ENCODE data around the gene NCAM1. TPM values are rescaled to one million over a fixed set of nuclear protein-coding genes. Genes with fewer than 3 reads are reported as not detected.

NCAM1 gene
- total and polyA plus RNA-seq, 8 donors, result 1.2 to 19.6 (median 3.6) TPM

GRCh38 chr11:113238721-113239120 is 277.5 kb downstream of the NCAM1 start:
- Histone ChIP-seq H3K36me3 (no peaks in the 10 kb centered on the region), H3K9me3 (no peaks in the 10 kb centered on the region), H3K27me3 (peaks cover 0 to 5% (median 0%) of the 10 kb centered on the region in 4 donors), H3K27ac (no peak overlapping the region), H3K4me3 (no peak overlapping the region), H3K4me1 (no peaks in the 10 kb centered on the region)
- ATAC-seq (no peak), FAIRE-seq (no peak), DNase-seq (no peak)
- intact Hi-C loops (cut with DNase I), result no loop called here
- TF ChIP-seq CTCF (IDR thresholded peaks at IDR 0.05), result no peak
- 74 to 92% methylated on average over 5 of the region's 5 CpGs for WGBS, 2 donors

- FAIRE-seq, result no peak
- intact Hi-C loops (cut with DNase I), result no loop called here
Observed at GRCh38 chr11:113240389-113240788, 279.2 kb downstream of the NCAM1 start.

GRCh38 chr11:113240790-113241635 is 279.8 kb downstream of the NCAM1 start:
- intact Hi-C loops (cut with DNase I), result no loop called here
- H3K9me3 ChIP-seq, result no peaks in the 10 kb centered on the region
- ATAC-seq (no peak), DNase-seq (no peak), FAIRE-seq (no peak)
- whole genome bisulfite sequencing, 2 donors, result 51 to 52% methylated on average over 12 of the region's 12 CpGs
- no peak overlapping the region for H3K4me3 ChIP-seq
- no peaks in the 10 kb centered on the region for H3K36me3 ChIP-seq
- no peaks in the 10 kb centered on the region for H3K4me1 ChIP-seq
- peaks cover 0 to 9% (median 0%) of the 10 kb centered on the region in 4 donors for H3K27me3 ChIP-seq
- no peak for TF ChIP-seq CTCF (IDR thresholded peaks at IDR 0.05)
- no peak overlapping the region for H3K27ac ChIP-seq

More at GRCh38 chr11:113240389-113240788, 279.2 kb downstream of the NCAM1 start:
- no peaks in the 10 kb centered on the region for H3K9me3 ChIP-seq
- H3K27ac ChIP-seq, result no peak overlapping the region
- no peak for TF ChIP-seq CTCF (IDR thresholded peaks at IDR 0.05)
- H3K36me3 ChIP-seq, result no peaks in the 10 kb centered on the region
- no peaks in the 10 kb centered on the region for H3K4me1 ChIP-seq
- peak in 1 of 4 donors; percentile 53 for ATAC-seq
- WGBS, 2 donors, result 11 to 15% methylated on average over 5 of the region's 5 CpGs
- H3K4me3 ChIP-seq, result no peak overlapping the region
- peak in 1 of 6 donors; percentile 7 for DNase-seq
- peaks cover 0 to 5% (median 0%) of the 10 kb centered on the region in 4 donors for H3K27me3 ChIP-seq

- Histone ChIP-seq H3K27ac (no peak overlapping the region), H3K9me3 (no peaks in the 10 kb centered on the region), H3K36me3 (no peaks in the 10 kb centered on the region), H3K4me1 (no peaks in the 10 kb centered on the region), H3K4me3 (no peak overlapping the region), H3K27me3 (peaks cover 0 to 10% (median 0%) of the 10 kb centered on the region in 4 donors)
- WGBS, 2 donors, result 91 to 92% methylated on average over 4 of the region's 4 CpGs
- TF ChIP-seq CTCF (IDR thresholded peaks at IDR 0.05), result no peak
- FAIRE-seq (no peak), DNase-seq (no peak), ATAC-seq (no peak)
- intact Hi-C loops (cut with DNase I), result no loop called here
Observed at GRCh38 chr11:113241636-113242054, 280.4 kb downstream of the NCAM1 start.

GRCh38 chr11:113242060-113242459 is 280.8 kb downstream of the NCAM1 start:
- ATAC-seq (no peak), FAIRE-seq (no peak), DNase-seq (no peak)
- H3K4me3 ChIP-seq, result no peak overlapping the region
- intact Hi-C loops (cut with DNase I), result no loop called here
- no peak overlapping the region for H3K27ac ChIP-seq
- no peak for TF ChIP-seq CTCF (IDR thresholded peaks at IDR 0.05)
- H3K9me3 ChIP-seq, result no peaks in the 10 kb centered on the region
- H3K27me3 ChIP-seq, result peaks cover 0 to 10% (median 0%) of the 10 kb centered on the region in 4 donors
- no peaks in the 10 kb centered on the region for H3K4me1 ChIP-seq
- no peaks in the 10 kb centered on the region for H3K36me3 ChIP-seq
- WGBS, 2 donors, result 93 to 97% methylated on average over 3 of the region's 3 CpGs

All from pancreas (tissue), 10 donors.